ENCODE data around the gene MAPK13. TPM values are rescaled to one million over a fixed set of nuclear protein-coding genes. Genes with fewer than 3 reads are reported as not detected.

The MAPK13 gene
- total and polyA plus RNA-seq, 4 donors, result 1.9 to 17.2 (median 3.0) TPM

DNA sequence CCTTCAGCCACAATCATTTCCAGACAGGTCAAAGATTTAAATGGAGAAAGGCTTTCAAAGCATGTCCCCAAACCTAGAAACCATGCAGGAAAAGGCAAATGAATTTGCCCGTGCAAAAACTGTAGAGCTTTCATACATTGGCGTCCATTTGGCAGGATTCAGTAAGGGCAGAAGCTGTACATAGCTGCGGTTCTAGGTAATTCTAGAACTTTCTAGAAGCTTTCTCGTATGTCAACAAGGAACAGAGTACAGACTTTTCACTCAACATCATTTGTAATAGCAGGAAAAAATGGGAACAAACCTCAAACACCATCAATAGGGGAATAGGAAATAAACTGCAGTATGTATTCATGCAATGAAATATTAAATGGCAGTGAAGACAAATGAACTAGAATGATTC is 11.1 kb upstream of the MAPK13 start:
- Histone ChIP-seq H3K4me1 (ENCODE audit: control insufficient read depth in 4 of 4, insufficient read depth in 4 of 4, low read length in 3 of 4) (peaks cover 3 to 32% (median 23%) of the 10 kb centered on the region in 4 donors), H3K4me3 (ENCODE audit: low read depth in 1 of 3, low read length in 3 of 3) (no peak overlapping the region)
- 88% methylated on average over 4 of the region's 4 CpGs for WGBS

DNA sequence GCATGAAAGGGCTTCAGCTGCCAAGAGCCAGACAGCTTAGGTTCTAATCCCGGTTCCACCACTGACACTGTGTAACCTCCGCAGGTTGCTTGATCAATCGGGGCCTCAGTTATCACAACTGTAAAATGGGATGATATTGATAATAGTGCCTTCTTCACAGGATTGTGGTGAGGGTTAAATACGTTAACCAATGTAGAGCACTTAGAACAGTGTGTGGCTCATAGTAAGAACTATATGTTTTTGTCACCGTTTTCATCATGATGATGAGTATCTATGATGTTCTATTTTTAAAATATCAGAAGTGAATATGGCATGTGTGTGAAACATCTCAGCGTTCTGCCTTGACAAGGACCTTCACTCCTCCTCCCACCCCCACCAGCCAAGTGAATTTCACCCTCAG is 10.3 kb upstream of the MAPK13 start:
- Histone ChIP-seq H3K36me3 (ENCODE audit: control insufficient read depth in 4 of 4, insufficient read depth in 3 of 4, low read depth in 1 of 4, low read length in 3 of 4) (peaks cover 0 to 3% (median 0%) of the 10 kb centered on the region in 4 donors), H3K9me3 (ENCODE audit: control insufficient read depth in 4 of 4, low read length in 3 of 4) (no peaks in the 10 kb centered on the region), H3K27ac (ENCODE audit: low read depth in 1 of 2, low read length in 2 of 2) (peak overlapping the region in 1 of 2 donors; percentile 80), H3K4me1 (ENCODE audit: control insufficient read depth in 4 of 4, insufficient read depth in 4 of 4, low read length in 3 of 4) (peaks cover 3 to 32% (median 23%) of the 10 kb centered on the region in 4 donors), H3K9ac (ENCODE audit: low read depth in 1 of 2, low read length in 2 of 2) (no peak overlapping the region), H3K27me3 (ENCODE audit: control insufficient read depth in 4 of 4, insufficient read depth in 4 of 4, low read length in 3 of 4) (no peaks in the 10 kb centered on the region), H3K4me3 (ENCODE audit: low read depth in 1 of 3, low read length in 3 of 3) (no peak overlapping the region)
- no peak for DNase-seq (ENCODE audit: low spot score)
- no peak for TF ChIP-seq EGR1 (IDR thresholded peaks at IDR 0.05; ENCODE audit: low read depth in 2 of 2)
- no peak for TF ChIP-seq FOXA2 (IDR thresholded peaks at IDR 0.05)
- TF ChIP-seq HNF4A (conservative IDR thresholded peaks at IDR 0.05), result no peak
- TF ChIP-seq, protein P1, sequence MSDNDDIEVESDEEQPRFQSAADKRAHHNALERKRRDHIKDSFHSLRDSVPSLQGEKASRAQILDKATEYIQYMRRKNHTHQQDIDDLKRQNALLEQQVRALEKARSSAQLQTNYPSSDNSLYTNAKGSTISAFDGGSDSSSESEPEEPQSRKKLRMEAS (IDR thresholded peaks at IDR 0.05), result no peak
- TF ChIP-seq, protein P2, sequence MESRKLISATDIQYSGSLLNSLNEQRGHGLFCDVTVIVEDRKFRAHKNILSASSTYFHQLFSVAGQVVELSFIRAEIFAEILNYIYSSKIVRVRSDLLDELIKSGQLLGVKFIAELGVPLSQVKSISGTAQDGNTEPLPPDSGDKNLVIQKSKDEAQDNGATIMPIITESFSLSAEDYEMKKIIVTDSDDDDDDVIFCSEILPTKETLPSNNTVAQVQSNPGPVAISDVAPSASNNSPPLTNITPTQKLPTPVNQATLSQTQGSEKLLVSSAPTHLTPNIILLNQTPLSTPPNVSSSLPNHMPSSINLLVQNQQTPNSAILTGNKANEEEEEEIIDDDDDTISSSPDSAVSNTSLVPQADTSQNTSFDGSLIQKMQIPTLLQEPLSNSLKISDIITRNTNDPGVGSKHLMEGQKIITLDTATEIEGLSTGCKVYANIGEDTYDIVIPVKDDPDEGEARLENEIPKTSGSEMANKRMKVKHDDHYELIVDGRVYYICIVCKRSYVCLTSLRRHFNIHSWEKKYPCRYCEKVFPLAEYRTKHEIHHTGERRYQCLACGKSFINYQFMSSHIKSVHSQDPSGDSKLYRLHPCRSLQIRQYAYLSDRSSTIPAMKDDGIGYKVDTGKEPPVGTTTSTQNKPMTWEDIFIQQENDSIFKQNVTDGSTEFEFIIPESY (IDR thresholded peaks at IDR 0.05), result no peak
- no peak for TF ChIP-seq HNF4G (IDR thresholded peaks at IDR 0.05)
- WGBS, result 85% methylated on average over 6 of the region's 6 CpGs

More for the DNA sequence above, 11.1 kb upstream of the MAPK13 start:
- Histone ChIP-seq H3K27ac (ENCODE audit: low read depth in 1 of 2, low read length in 2 of 2) (peak overlapping the region in 1 of 2 donors; percentile 48), H3K36me3 (ENCODE audit: control insufficient read depth in 4 of 4, insufficient read depth in 3 of 4, low read depth in 1 of 4, low read length in 3 of 4) (peaks cover 0 to 3% (median 0%) of the 10 kb centered on the region in 4 donors), H3K27me3 (ENCODE audit: control insufficient read depth in 4 of 4, insufficient read depth in 4 of 4, low read length in 3 of 4) (no peaks in the 10 kb centered on the region), H3K9me3 (ENCODE audit: control insufficient read depth in 4 of 4, low read length in 3 of 4) (no peaks in the 10 kb centered on the region), H3K9ac (ENCODE audit: low read depth in 1 of 2, low read length in 2 of 2) (no peak overlapping the region)
- no peak for DNase-seq (ENCODE audit: low spot score)
- TF ChIP-seq YY1 (IDR thresholded peaks at IDR 0.05), result peak; percentile 26
- TF ChIP-seq JUND (IDR thresholded peaks at IDR 0.05), result no peak
- TF ChIP-seq FOXA2 (IDR thresholded peaks at IDR 0.05), result peak; percentile 38

DNA sequence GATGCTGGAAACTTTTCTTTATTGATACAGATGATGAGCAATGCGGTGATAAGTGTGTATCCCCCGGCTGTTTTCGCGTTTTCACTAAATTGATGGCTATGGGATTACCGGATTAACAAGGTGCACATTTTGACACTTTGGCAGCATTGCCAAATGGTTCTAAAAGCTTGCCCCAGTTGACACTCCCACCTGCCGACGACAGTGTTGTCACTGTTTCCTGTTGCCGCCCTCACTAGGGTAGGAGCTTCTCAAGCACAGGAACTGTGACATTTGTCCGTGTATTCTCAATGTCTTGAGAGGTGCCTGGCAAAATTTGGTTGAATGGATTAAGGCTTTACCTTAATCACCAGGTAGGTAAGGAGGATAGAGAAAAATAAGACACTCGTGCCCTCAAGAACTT is 9.8 kb upstream of the MAPK13 start:
- WGBS, result 51% methylated on average over 10 of the region's 10 CpGs
- Histone ChIP-seq H3K9me3 (ENCODE audit: control insufficient read depth in 4 of 4, low read length in 3 of 4) (no peaks in the 10 kb centered on the region), H3K4me3 (ENCODE audit: low read depth in 1 of 3, low read length in 3 of 3) (no peak overlapping the region), H3K27me3 (ENCODE audit: control insufficient read depth in 4 of 4, insufficient read depth in 4 of 4, low read length in 3 of 4) (no peaks in the 10 kb centered on the region), H3K27ac (ENCODE audit: low read depth in 1 of 2, low read length in 2 of 2) (peak overlapping the region; percentile 80 to 82), H3K9ac (ENCODE audit: low read depth in 1 of 2, low read length in 2 of 2) (peak overlapping the region in 1 of 2 donors; percentile 11), H3K4me1 (ENCODE audit: control insufficient read depth in 4 of 4, insufficient read depth in 4 of 4, low read length in 3 of 4) (peaks cover 3 to 32% (median 23%) of the 10 kb centered on the region in 4 donors), H3K36me3 (ENCODE audit: control insufficient read depth in 4 of 4, insufficient read depth in 3 of 4, low read depth in 1 of 4, low read length in 3 of 4) (peaks cover 0 to 3% (median 0%) of the 10 kb centered on the region in 4 donors)
- TF ChIP-seq, protein P3, sequence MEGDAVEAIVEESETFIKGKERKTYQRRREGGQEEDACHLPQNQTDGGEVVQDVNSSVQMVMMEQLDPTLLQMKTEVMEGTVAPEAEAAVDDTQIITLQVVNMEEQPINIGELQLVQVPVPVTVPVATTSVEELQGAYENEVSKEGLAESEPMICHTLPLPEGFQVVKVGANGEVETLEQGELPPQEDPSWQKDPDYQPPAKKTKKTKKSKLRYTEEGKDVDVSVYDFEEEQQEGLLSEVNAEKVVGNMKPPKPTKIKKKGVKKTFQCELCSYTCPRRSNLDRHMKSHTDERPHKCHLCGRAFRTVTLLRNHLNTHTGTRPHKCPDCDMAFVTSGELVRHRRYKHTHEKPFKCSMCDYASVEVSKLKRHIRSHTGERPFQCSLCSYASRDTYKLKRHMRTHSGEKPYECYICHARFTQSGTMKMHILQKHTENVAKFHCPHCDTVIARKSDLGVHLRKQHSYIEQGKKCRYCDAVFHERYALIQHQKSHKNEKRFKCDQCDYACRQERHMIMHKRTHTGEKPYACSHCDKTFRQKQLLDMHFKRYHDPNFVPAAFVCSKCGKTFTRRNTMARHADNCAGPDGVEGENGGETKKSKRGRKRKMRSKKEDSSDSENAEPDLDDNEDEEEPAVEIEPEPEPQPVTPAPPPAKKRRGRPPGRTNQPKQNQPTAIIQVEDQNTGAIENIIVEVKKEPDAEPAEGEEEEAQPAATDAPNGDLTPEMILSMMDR (IDR thresholded peaks at IDR 0.05; ENCODE audit: low read depth, low read length, missing input control), result no peak
- no peak for TF ChIP-seq EGR1 (IDR thresholded peaks at IDR 0.05; ENCODE audit: low read depth in 2 of 2)
- TF ChIP-seq JUND (IDR thresholded peaks at IDR 0.05), result no peak
- TF ChIP-seq RXRA (IDR thresholded peaks at IDR 0.05), result no peak
- TF ChIP-seq FOXA2 (IDR thresholded peaks at IDR 0.05), result no peak
- TF ChIP-seq TAF1 (conservative IDR thresholded peaks at IDR 0.05), result no peak
- TF ChIP-seq YY1 (IDR thresholded peaks at IDR 0.05), result no peak
- TF ChIP-seq RAD21 (IDR thresholded peaks at IDR 0.05), result no peak
- no peak for TF ChIP-seq SP1 (IDR thresholded peaks at IDR 0.05)
- TF ChIP-seq HNF4G (IDR thresholded peaks at IDR 0.05), result no peak
- no peak for TF ChIP-seq FOXA1 (IDR thresholded peaks at IDR 0.05)
- DNase-seq (ENCODE audit: low spot score), result no peak

All from liver (tissue), 9 donors.